Right ventricle myocardium superior (tissue), 1 donor: Measurements from ENCODE around the gene GAMT. TPM values are rescaled to one million over a fixed set of nuclear protein-coding genes. Genes with fewer than 3 reads are reported as not detected.
A peak's percentile ranks its signal among the peaks of the same experiment; 100 is the strongest.

Experiments
- ATAC-seq: fragments of 200-7000 bp; cut with Tn5 transposase; one replicate; pipeline ENCODE4 v1.9.1; 2020; ENCODE audit warnings: mild to moderate bottlenecking; ENCODE audit not compliant: poor library complexity
- DNase-seq: peaks from one replicate; pipeline ENCODE4 v3.0.0-alpha.2; 2020
- intact Hi-C: fragments of 100-400 bp; cut with DNase I; formaldehyde crosslinking; loops from one replicate; pipeline ENCODE4 v1.11.2; 2022
- total RNA-seq: library from RNA; stranded (reverse); fragmentation: NEBNext Ultra II Directional; extraction: Animal tissue kit (Norgen Biotek cat#: 25700); gene quantifications from one replicate; pipeline ENCODE4 v1.2.1, GENCODE V29; 2021
- donor health status: DM: no; HTN: yes; CAD: no; lungs with severe emphysema.

The GAMT gene
- total RNA-seq, 1 donor from 2014 or later = 93.5 TPM

- ATAC-seq (no peak), DNase-seq (no peak)
- intact Hi-C loops = loop anchor here (10.0 kb wide), 1 partner anchor 105 kb away; the partner anchor contains the start of gene FAM174C
These were observed 21.3 kb downstream of the GAMT start for GRCh38 chr19:1379961-1380489.

- intact Hi-C loops = no loop called here
- DNase-seq = no peak
- ATAC-seq = no peak
These were observed 22.0 kb downstream of the GAMT start for GRCh38 chr19:1379126-1379905.

GRCh38 chr19:1377965-1378785 lies 23.2 kb downstream of the GAMT start:
- no peak for DNase-seq

GRCh38 chr19:1377176-1377964 lies 24.0 kb downstream of the GAMT start:
- intact Hi-C loops = no loop called here
- no peak for DNase-seq

More at GRCh38 chr19:1377965-1378785, 23.2 kb downstream of the GAMT start:
- intact Hi-C loops = no loop called here
- no peak for ATAC-seq

GRCh38 chr19:1376415-1376805 lies 24.9 kb downstream of the GAMT start:
- intact Hi-C loops = no loop called here
- no peak for ATAC-seq
- no peak for DNase-seq

More at GRCh38 chr19:1377176-1377964, 24.0 kb downstream of the GAMT start:
- ATAC-seq = no peak

- peak; percentile 37 for ATAC-seq
- DNase-seq = no peak
- intact Hi-C loops = no loop called here
These were observed 27.1 kb downstream of the GAMT start for GRCh38 chr19:1374250-1374577.

- ATAC-seq (peak; percentile 90), DNase-seq (peak; percentile 90)
- intact Hi-C loops = no loop called here
These were observed 27.6 kb downstream of the GAMT start for GRCh38 chr19:1373534-1374249.

- DNase-seq (peak; percentile 40), ATAC-seq (peak; percentile 15)
- intact Hi-C loops = no loop called here
These were observed 28.3 kb downstream of the GAMT start for GRCh38 chr19:1373042-1373533.

- intact Hi-C loops = no loop called here
- DNase-seq (no peak), ATAC-seq (no peak)
These were observed 30.6 kb downstream of the GAMT start for GRCh38 chr19:1370579-1371361.

GRCh38 chr19:1369214-1369805 lies 32.0 kb downstream of the GAMT start:
- DNase-seq = no peak
- intact Hi-C loops = no loop called here

GRCh38 chr19:1366899-1367870 lies 34.2 kb downstream of the GAMT start:
- ATAC-seq = no peak

More at GRCh38 chr19:1369214-1369805, 32.0 kb downstream of the GAMT start:
- ATAC-seq = no peak

GRCh38 chr19:1366296-1366695 lies 35.0 kb downstream of the GAMT start:
- no peak for DNase-seq
- ATAC-seq = no peak
- intact Hi-C loops = no loop called here

More at GRCh38 chr19:1366899-1367870, 34.2 kb downstream of the GAMT start:
- no peak for DNase-seq
- intact Hi-C loops = no loop called here

GRCh38 chr19:1365319-1366269 lies 35.7 kb downstream of the GAMT start:
- no peak for ATAC-seq
- no peak for DNase-seq
- intact Hi-C loops = no loop called here

GRCh38 chr19:1364070-1364704 lies 37.2 kb downstream of the GAMT start:
- intact Hi-C loops = no loop called here
- ATAC-seq (no peak), DNase-seq (no peak)
